Vagina (tissue), 2 donors: ENCODE data around the gene GALNT16.

Source experiments
- CTCF ChIP-seq, 3 experiments: fragments of 450-650 bp in 2 of 3; fragments of 200-600 bp in 1 of 3; sonication (generic) in 1 of 3; IDR thresholded peaks; one replicate each; pipeline ENCODE4 v1.5.1; 2017 to 2019; ENCODE audit warnings: antibody characterized with exemption in 3 of 3, mild to moderate bottlenecking in 2 of 3, moderate library complexity in 2 of 3
- POLR2A ChIP-seq, 2 donors: fragments of 450-650 bp; IDR thresholded peaks; one replicate each; pipeline ENCODE4 v1.6.1; 2017; ENCODE audit warnings: antibody characterized with exemption in 2 of 2, mild to moderate bottlenecking in 2 of 2, moderate library complexity in 2 of 2
- POLR2AphosphoS5 ChIP-seq, 2 donors: sonication (generic); formaldehyde crosslinking; IDR thresholded peaks; one replicate each; pipeline ENCODE4 v1.9.0; 2017; ENCODE audit warnings: antibody characterized with exemption in 2 of 2, mild to moderate bottlenecking in 2 of 2, low read depth in 1 of 2; ENCODE audit not compliant: insufficient read depth in 1 of 2

DNA sequence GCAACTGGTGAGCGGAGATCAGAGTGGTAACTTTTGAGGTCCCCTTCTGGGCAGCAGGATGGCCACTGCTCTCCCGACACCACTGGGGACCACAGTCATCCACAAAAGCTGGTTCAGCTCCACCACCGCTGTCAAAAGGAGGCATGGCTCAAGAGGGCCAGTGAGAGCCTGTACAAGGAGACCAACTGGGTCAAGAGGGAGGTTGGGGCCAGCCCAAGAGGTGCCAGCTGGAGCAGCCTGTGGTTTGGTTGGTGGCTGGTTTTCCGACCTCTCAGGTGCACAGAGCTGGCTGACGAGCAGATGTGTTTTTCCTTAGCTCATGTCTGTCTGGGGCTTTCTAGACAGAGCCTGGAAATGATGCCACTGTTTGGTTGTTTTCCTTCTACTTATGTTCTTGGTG is 78.0 kb downstream of the GALNT16 start:
- TF ChIP-seq CTCF (IDR thresholded peaks at IDR 0.05), result no peak
- no peak for TF ChIP-seq POLR2AphosphoS5 (IDR thresholded peaks at IDR 0.05; ENCODE audit: insufficient read depth in 1 of 2, low read depth in 1 of 2)
- no peak for TF ChIP-seq POLR2A (IDR thresholded peaks at IDR 0.05)
